HepG2 (cell line): Measurements from ENCODE around the gene AJM1. TPM values are rescaled to one million over a fixed set of nuclear protein-coding genes. Genes with fewer than 3 reads are reported as not detected.

Source experiments
- AKAP8 ChIP-seq: sonication (generic); formaldehyde crosslinking; IDR thresholded peaks from 2 replicates; pipeline ENCODE4 v1.5.1; 2020; ENCODE audit warnings: mild to moderate bottlenecking, missing genetic modification reagents
- CBX1 ChIP-seq: IDR thresholded peaks from one replicate; pipeline ENCODE4 v1.6.1; 2016; ENCODE audit warnings: antibody characterized with exemption, low read depth
- HBP1 ChIP-seq: IDR thresholded peaks from 2 replicates; pipeline ENCODE4 v1.6.1; 2016; ENCODE audit warnings: low read depth, control low read depth
- HES4 ChIP-seq: sonication (generic); formaldehyde crosslinking; IDR thresholded peaks from 2 replicates; pipeline ENCODE4 v1.9.0; 2021; ENCODE audit warnings: mild to moderate bottlenecking, missing genetic modification reagents, borderline replicate concordance
- IRX3 ChIP-seq: sonication (generic); formaldehyde crosslinking; IDR thresholded peaks from 2 replicates; pipeline ENCODE4 v1.8.1; 2023; ENCODE audit warnings: mild to moderate bottlenecking, low read depth, missing genetic modification reagents, borderline replicate concordance
- MIER3 ChIP-seq: IDR thresholded peaks from 2 replicates; pipeline ENCODE4 v1.6.1; 2016; ENCODE audit warnings: missing compliant biosample characterization, borderline replicate concordance
- PBX2 ChIP-seq: IDR thresholded peaks from 2 replicates; pipeline ENCODE4 v1.6.1; 2016; ENCODE audit warnings: control low read depth
- RBAK ChIP-seq: sonication (generic); formaldehyde crosslinking; IDR thresholded peaks from 2 replicates; pipeline ENCODE4 v1.5.1; 2020; ENCODE audit warnings: mild to moderate bottlenecking, missing genetic modification reagents
- SIX1 ChIP-seq: sonication (generic); formaldehyde crosslinking; IDR thresholded peaks from 2 replicates; pipeline ENCODE4 v1.4.0; 2020; ENCODE audit warnings: missing genetic modification reagents, borderline replicate concordance
- TBL1XR1 ChIP-seq: fragments of 150-350 bp; IDR thresholded peaks from 2 replicates; pipeline ENCODE4 v1.6.1; 2014; ENCODE audit warnings: borderline replicate concordance, low read length; ENCODE audit not compliant: partially characterized antibody
- ZBTB20 ChIP-seq: sonication (generic); formaldehyde crosslinking; IDR thresholded peaks from 2 replicates; pipeline ENCODE4 v1.8.1; 2023; ENCODE audit warnings: missing genetic modification reagents, low read depth, mild to moderate bottlenecking, borderline replicate concordance
- ZHX2 ChIP-seq, 2 experiments: sonication (generic) in 1 of 2; formaldehyde crosslinking in 1 of 2; IDR thresholded peaks; 2 replicates each; pipeline versions ENCODE4 v1.6.1 to v1.9.0; 2014 to 2022; ENCODE audit warnings: antibody characterized with exemption in 1 of 2, borderline replicate concordance in 1 of 2, inconsistent platforms in 1 of 2, low read depth in 1 of 2, missing genetic modification reagents in 1 of 2
- ZIK1 ChIP-seq: sonication (generic); formaldehyde crosslinking; IDR thresholded peaks from 2 replicates; pipeline ENCODE4 v1.5.0; 2020; ENCODE audit warnings: mild to moderate bottlenecking, low read depth, missing genetic modification reagents, borderline replicate concordance
- ZMYM4 ChIP-seq: sonication (generic); formaldehyde crosslinking; IDR thresholded peaks from 2 replicates; pipeline ENCODE4 v1.8.1; 2023; ENCODE audit warnings: mild to moderate bottlenecking, missing genetic modification reagents
- ZNF329 ChIP-seq: sonication (generic); formaldehyde crosslinking; IDR thresholded peaks from 2 replicates; pipeline ENCODE4 v1.9.0; 2021; ENCODE audit warnings: low read depth, mild to moderate bottlenecking, missing genetic modification reagents
- ZNF597 ChIP-seq: sonication (generic); formaldehyde crosslinking; IDR thresholded peaks from 2 replicates; pipeline ENCODE4 v1.5.0; 2020; ENCODE audit warnings: missing genetic modification reagents
- ZSCAN20 ChIP-seq: sonication (generic); formaldehyde crosslinking; IDR thresholded peaks from 2 replicates; pipeline ENCODE4 v1.4.0; 2020; ENCODE audit warnings: missing genetic modification reagents, mild to moderate bottlenecking, borderline replicate concordance
- ZSCAN25 ChIP-seq: sonication (generic); formaldehyde crosslinking; IDR thresholded peaks from 2 replicates; pipeline ENCODE4 v1.8.0; 2022; ENCODE audit warnings: mild to moderate bottlenecking, missing genetic modification reagents
- ZSCAN29 ChIP-seq: sonication (generic); formaldehyde crosslinking; conservative IDR thresholded peaks from 2 replicates; pipeline ENCODE4 v1.4.0; 2020; ENCODE audit warnings: mild to moderate bottlenecking, missing genetic modification reagents
- polyA plus RNA-seq, 8 experiments: library from polyadenylated mRNA; depleted of rRNA in 3 of 8; stranded (reverse) in 7 of 8; unstranded in 1 of 8; fragments of >200 nt; fragmentation: Illumina TruSeq in 4 of 8; extraction: Trizol in 4 of 8; gene quantifications; 2 replicates each; pipeline versions ENCODE4 v1.2.1 to v1.2.3, GENCODE V29; 2011 to 2016; ENCODE audit warnings: low read depth in 4 of 8, missing spikeins in 1 of 8, mixed read lengths in 1 of 8; ENCODE audit not compliant: insufficient read depth in 1 of 8
- total RNA-seq, 5 experiments: library from RNA; depleted of rRNA; stranded (reverse); fragments of >200 nt; fragmentation: Illumina TruSeq; extraction: Trizol; gene quantifications; 2 replicates each; pipeline ENCODE4 v1.2.3, GENCODE V29; 2016; ENCODE audit warnings: low read depth in 1 of 5

Gene AJM1
- total and polyA plus RNA-seq, 2 of the 13 experiments (the other 11 are each of a cell fraction or from before 2014, with no cell fraction given), result 1.1 to 1.2 TPM

GRCh38 chr9:136882109-136882946 is 40.0 kb downstream of the AJM1 start (continued):
- TF ChIP-seq ZSCAN25 (peak; percentile 70), ZHX2 (IDR thresholded peaks at IDR 0.05; ENCODE audit: low read depth) (peak; percentile 74; the same call in 1 of the 2 replicates), ZHX2 (CRISPR knock-in tag; IDR thresholded peaks at IDR 0.05; ENCODE audit: borderline replicate concordance) (no peak), PBX2 (no peak), SIX1 (CRISPR knock-in tag) (peak; percentile 59; the same call in 1 of the 2 replicates), ZIK1 (CRISPR knock-in tag) (no peak), ZSCAN20 (CRISPR knock-in tag) (no peak), RBAK (CRISPR knock-in tag) (no peak), MIER3 (CRISPR knock-in tag) (peak; percentile 84), IRX3 (CRISPR knock-in tag) (no peak), ZMYM4 (CRISPR knock-in tag) (no peak), HBP1 (CRISPR knock-in tag) (no peak; the same call in 1 of the 2 replicates), ZNF329 (CRISPR knock-in tag) (0 out of 2 replicates have a peak, but pooled peaks have one; percentile 56), CBX1 (peak; percentile 60), AKAP8 (CRISPR knock-in tag) (peak; percentile 74), HES4 (peak; percentile 39; the same call in 1 of the 2 replicates), ZBTB20 (CRISPR knock-in tag) (no peak), ZNF597 (no peak), TBL1XR1 (no peak), ZSCAN29 (CRISPR knock-in tag) (peak; percentile 65; the same call in 1 of the 2 replicates)
